ENCODE results near the gene GNAS.
"Not testable (repeated sequence)": the region's sequence is repeated elsewhere in the genome, so short reads cannot be mapped to it uniquely, and the experiment has no call there.

GNAS gene

GRCh38 chr20:58852543-58853271 lies at the start of gene GNAS:
GNAS (plus strand) TSS chr20:58852716.
- FAIRE-seq, result peak; percentile 84

GRCh38 chr20:58803533-58803932 lies 49.0 kb upstream of the GNAS start:
- FAIRE-seq (peak; percentile 31), DNase-seq (ENCODE audit: insufficient read length, low spot score) (no peak)

More at GRCh38 chr20:58852543-58853271, at the start of gene GNAS:
- no peak for DNase-seq (ENCODE audit: insufficient read length, low spot score)

DNA sequence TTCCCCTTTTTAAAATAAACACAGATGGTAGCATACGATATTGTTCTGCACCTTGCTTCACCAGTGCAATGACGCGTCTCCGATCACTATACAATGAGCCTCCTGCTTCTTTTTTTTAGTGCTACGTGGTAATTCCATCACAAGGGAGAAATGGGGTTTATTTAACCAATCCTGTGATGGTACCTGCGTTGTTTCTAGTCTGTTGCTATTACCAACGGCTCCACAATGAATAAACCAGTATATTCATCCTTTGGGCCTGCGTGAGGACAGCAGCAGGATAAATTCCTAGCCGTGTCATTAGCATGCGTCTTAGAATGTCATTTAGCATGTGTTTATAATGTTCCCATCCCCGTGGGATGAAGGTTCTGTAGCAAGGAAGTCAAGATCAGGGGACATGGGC lies 44.7 kb upstream of the GNAS start:
- DNase-seq (ENCODE audit: insufficient read length, low spot score) (no peak), FAIRE-seq (no peak)

DNA sequence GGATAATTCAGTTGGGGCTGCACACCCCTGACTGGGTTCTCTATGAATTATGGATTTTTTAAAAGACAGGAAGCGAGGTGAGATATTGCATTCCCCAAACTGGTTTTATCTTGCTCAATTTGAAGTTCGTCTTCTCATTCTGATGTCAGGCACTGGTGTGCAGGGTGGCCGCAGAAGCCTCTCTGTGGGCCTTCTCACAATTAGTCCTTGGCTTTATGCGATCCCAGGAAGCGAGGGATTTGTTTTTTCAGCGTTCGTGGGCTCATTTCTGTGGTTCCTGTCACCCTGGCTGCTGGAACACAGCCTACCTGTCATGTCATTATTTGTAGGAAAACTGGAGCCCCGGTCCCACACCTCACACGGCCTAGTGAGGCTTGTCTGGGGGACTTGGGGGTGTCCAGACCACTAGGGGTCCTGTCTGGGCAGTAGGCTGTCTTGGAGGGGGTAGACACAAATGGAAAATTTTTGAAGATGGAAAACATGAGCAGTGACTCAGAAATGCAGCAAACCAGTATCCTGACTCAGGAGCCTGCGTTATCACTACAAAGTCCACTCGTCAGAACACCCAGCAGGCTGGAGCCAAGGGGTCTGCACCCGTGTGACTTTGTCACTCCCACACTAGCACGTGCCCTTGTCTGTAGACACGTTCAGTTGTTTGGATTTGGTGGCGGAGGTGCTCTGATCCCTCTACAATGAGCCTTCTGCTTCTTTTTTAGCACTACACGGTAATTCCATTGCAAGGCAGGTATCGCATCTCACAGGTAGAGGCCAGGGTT lies 44.1 kb upstream of the GNAS start:
- no peak for DNase-seq (ENCODE audit: insufficient read length, low spot score)
- FAIRE-seq, result peak; percentile 95

DNA sequence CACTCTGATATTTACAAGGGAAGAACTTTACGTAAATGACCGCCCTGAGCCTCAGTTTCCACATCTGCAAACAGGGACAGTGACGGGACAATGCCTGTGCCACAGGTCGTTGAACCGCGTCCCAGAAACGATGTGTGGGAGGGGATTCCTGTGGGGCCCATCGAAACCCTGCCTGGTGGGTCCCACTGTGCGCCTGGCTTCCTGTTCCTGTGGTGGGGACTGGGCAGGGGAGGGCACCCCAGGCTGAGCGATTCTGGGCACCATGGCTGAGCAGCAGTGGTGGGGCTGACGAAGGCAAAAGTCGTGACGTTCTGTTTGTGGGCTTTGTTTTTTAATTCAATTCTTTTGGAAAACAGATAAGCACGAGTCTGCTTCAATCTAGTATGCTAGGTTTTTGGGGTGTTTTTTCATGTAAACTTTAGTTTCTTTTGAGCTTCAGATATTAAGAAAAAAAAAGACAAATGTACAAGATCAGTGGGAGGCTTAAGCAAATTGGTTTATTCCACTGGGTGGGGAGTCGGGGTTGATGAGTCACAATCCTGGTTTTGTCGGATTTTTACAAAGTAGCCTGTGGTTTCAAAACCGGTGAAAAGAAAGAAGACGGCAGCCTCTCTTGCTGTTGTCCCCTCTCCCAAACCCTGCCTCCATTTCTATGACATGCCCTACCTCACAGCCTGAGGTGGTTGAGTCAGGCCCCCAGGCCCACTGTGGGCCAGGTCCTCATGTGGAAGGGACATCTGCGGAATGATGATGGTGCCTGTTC lies 42.2 kb upstream of the GNAS start:
- DNase-seq (ENCODE audit: insufficient read length, low spot score) (no peak), FAIRE-seq (peak; percentile 67)

GRCh38 chr20:58810879-58811250 lies 41.7 kb upstream of the GNAS start:
- no peak for DNase-seq (ENCODE audit: insufficient read length, low spot score)

GRCh38 chr20:58811334-58811733 lies 41.2 kb upstream of the GNAS start:
- DNase-seq (ENCODE audit: insufficient read length, low spot score) (no peak), FAIRE-seq (peak; percentile 86)

More at GRCh38 chr20:58810879-58811250, 41.7 kb upstream of the GNAS start:
- peak; percentile 31 for FAIRE-seq

DNA sequence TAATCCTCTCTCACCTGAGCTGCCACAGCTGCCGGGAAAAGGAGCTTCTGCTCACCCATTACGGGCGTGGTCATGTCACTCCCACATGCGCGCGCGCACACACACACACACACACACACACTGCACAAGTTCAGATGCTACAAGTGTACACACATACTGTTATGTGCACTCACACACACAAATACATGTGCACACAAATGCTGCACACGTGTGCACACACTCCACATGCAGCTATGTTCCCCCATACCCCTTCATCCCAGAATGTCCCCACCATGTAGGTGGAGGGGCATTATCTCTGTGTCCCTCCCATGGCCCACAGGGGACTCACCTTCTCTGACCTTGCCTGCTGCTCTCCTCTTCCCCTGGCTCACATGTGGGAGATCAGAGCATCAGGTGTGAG lies 39.1 kb upstream of the GNAS start:
- FAIRE-seq (peak; percentile 99), DNase-seq (ENCODE audit: insufficient read length, low spot score) (no peak)

DNA sequence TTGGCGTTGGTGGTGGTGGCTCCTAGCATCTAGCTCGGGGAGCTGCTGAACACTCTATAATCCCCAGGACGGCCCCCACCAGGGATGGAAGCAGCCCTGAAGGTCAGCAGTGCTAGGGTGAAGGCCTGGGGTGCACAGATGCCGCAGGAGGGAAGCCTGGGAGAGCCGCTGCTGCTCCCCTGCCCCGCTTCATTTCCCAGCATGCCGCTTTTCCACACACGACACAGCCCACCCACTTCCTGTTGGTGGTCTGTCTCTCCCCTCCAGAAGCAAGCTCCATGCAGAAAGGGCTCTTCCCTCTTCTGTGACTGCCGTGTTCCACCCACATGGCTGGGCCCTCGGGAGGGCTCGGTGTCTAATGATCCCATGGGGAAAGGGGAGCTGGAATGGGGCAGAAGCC lies 37.1 kb upstream of the GNAS start:
- FAIRE-seq, result peak; percentile 79
- no peak for DNase-seq (ENCODE audit: insufficient read length, low spot score)

DNA sequence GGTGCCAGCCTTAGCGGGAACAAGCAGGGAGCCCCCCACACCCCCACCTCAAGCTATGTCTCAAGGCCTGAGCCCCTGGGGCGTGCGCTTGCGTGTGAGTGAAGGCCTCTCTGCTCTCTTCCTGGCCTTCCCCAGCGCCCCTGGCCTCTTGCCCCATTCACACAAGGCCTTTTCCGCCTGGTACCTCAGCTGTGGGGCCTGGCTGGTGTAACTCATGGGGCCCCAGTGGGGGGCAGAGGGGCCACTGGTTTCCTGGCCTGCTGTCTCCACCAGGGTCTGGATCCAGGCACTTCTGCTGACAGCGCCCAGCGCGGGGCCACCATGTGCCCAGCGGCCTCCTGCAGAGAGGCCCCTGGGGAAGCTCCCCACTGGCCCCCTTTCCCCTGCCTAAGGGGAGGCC lies 36.5 kb upstream of the GNAS start:
- no peak for FAIRE-seq

GRCh38 chr20:58816957-58817651 lies 35.4 kb upstream of the GNAS start:
- peak; percentile 87 for FAIRE-seq
- no peak for DNase-seq (ENCODE audit: insufficient read length, low spot score)

More for the DNA sequence above, 36.5 kb upstream of the GNAS start:
- DNase-seq (ENCODE audit: insufficient read length, low spot score), result no peak

DNA sequence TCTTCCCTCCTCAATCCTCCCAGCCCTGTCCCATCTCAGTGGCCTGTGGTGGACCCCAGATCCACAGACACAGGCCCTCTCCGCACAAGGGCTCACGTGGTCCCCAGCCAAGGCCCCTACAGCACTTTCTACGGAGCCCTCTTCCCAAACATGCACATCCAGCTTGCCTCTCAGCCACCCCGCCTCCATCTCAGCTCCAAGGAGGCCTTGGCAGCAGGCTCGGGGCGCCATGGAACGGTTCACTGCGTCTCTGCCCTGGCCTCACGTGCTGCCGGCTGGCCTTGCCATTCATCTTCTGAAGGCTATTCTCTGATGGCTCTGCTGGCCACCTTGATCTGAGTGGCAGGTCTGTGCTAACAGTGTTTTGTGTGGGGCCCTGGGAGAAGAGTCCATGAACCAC lies 34.8 kb upstream of the GNAS start:
- peak; percentile 90 for FAIRE-seq
- DNase-seq (ENCODE audit: insufficient read length, low spot score), result no peak

DNA sequence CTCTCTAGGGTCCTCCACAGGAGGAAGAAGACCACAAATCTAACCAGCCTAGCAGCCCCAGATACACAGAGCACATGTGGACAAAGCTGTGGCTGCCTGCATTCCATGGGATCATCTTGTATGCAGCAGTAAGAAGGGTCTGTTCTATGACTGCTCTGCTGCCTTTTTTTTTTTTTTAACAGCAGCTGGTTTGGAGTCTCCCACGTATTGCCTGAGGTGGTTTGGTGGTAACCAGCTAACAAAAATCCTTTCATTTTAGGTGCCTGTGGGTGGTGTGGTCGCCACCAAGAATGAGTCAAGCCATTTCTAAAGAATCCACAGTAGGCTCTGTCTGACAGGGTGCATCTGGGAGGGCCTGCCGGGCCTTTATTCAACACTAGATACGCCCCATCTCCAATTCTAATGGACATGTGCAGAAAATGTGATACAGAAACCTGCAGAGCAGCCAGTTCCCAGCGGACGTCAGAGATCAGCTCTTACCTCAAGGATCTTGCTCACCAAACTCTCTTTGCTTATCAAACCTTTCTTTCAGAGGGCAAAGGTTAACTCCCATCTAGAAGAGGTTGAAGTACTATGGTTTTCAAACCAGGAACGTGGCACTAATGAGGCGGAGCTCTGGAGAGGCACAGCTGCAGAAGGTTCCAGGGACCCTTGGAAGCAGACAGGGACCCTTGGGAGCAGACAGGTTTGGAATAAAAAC lies 33.8 kb upstream of the GNAS start:
- DNase-seq (ENCODE audit: insufficient read length, low spot score) (peak; percentile 92), FAIRE-seq (peak; percentile 80)

DNA sequence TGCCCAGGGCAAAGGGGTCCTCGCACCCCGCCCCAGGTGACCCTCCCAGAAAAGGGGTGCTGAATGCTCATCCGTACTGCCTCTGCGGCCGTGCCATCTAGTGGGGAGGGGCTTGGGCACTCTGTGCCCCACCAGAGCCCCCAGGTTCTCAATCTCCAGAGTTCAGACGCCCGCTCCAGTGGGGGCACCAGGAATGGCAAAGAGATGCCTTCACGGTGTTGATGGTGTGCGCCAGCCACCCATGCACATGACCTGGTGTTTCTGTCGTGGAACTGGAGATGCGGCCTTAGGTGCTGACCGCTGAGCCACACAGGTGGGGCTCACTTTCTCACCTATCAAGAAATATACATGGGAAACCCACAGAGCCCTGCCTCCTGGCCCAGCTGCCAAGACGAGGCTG lies 32.6 kb upstream of the GNAS start:
- FAIRE-seq, result peak; percentile 77
- no peak for DNase-seq (ENCODE audit: insufficient read length, low spot score)

DNA sequence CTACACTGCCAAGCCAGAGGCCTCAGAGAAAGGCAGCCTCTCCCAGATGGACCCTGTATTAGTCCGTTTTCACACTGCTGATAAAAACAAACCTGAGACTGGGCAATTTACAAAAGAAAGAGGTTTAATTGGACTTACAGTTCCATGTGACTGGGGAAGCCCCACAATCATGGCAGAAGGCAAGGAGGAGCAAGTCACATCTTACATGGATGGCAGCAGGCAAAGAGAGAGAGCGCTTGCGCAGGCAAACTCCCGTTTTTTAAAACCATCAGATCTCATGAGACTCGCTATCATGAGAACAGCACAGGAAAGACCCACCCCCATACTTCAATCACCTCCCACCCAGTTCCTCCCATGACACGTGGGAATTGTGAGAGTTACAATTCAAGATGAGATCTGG lies 32.0 kb upstream of the GNAS start:
- DNase-seq (ENCODE audit: insufficient read length, low spot score); FAIRE-seq: not testable (repeated sequence)

- DNase-seq (ENCODE audit: insufficient read length, low spot score), result no peak
- FAIRE-seq, result no peak
Observed at GRCh38 chr20:58822149-58822548, 30.4 kb upstream of the GNAS start.

GRCh38 chr20:58822748-58823730 lies 29.5 kb upstream of the GNAS start:
- no peak for DNase-seq (ENCODE audit: insufficient read length, low spot score)
- peak; percentile 76 for FAIRE-seq

- DNase-seq (ENCODE audit: insufficient read length, low spot score), result no peak
- FAIRE-seq, result no peak
Observed at GRCh38 chr20:58824843-58825242, 27.7 kb upstream of the GNAS start.

DNA sequence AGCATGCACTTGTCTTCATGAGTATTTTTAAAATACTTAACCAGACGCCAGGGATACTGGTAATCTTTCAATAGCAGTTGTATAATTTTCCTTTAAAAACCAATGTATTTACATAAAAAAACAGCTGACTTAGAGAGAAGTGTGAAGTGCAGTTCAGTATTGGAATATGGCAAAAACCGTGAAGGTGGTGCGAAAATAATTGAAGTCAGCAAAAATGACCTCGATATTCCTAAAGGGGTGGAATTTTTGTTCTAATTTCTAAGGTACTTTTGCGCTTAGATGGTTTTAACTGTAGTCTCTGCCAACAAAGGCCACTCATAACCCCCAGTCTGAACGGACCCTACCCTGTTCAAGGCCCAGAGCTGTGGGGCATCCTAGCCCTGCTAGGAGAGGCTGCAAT lies 27.1 kb upstream of the GNAS start:
- DNase-seq (ENCODE audit: insufficient read length, low spot score) (no peak), FAIRE-seq (peak; percentile 80)
